Mesothelial cell of epicardium (in vitro differentiated cells): ENCODE measurements around the gene IGF1R. TPM values are rescaled to one million over a fixed set of nuclear protein-coding genes. Genes with fewer than 3 reads are reported as not detected.

Source experiments
- DNase-seq, 2 experiments: peaks; one replicate each; pipeline ENCODE4 v3.0.0; 2021; ENCODE audit warnings: low spot score in 2 of 2; ENCODE audit not compliant: unreplicated experiment in 2 of 2
- H3K27ac Mint-ChIP-seq: 2 replicates; pipeline ENCODE4 v1.8.0; 2021; ENCODE audit warnings: mixed read lengths
- H3K27me3 Mint-ChIP-seq: 2 replicates; pipeline ENCODE4 v1.8.0; 2021; ENCODE audit warnings: low read depth, mixed read lengths
- H3K36me3 Mint-ChIP-seq: 2 replicates; pipeline ENCODE4 v1.8.0; 2021; ENCODE audit warnings: mixed read lengths
- H3K4me1 Mint-ChIP-seq: 2 replicates; pipeline ENCODE4 v1.8.0; 2021; ENCODE audit warnings: mixed read lengths
- H3K4me3 Mint-ChIP-seq: 2 replicates; pipeline ENCODE4 v1.8.0; 2021; ENCODE audit warnings: mild to moderate bottlenecking, moderate library complexity, mixed read lengths
- H3K9me3 Mint-ChIP-seq: 2 replicates; pipeline ENCODE4 v1.8.0; 2021; ENCODE audit warnings: mixed read lengths
- total RNA-seq: library from RNA; stranded (reverse); gene quantifications from 3 replicates; pipeline ENCODE4 v1.2.1, GENCODE V29; 2021
- TF ChIP-seq, protein P1 (sequence below): fragments of 200-600 bp; sonication (generic); IDR thresholded peaks from one replicate; pipeline ENCODE4 v1.5.0; 2021; ENCODE audit warnings: antibody characterized with exemption; ENCODE audit not compliant: unreplicated experiment

The IGF1R gene
- total RNA-seq, 1 donor from 2014 or later: 113 TPM

DNA sequence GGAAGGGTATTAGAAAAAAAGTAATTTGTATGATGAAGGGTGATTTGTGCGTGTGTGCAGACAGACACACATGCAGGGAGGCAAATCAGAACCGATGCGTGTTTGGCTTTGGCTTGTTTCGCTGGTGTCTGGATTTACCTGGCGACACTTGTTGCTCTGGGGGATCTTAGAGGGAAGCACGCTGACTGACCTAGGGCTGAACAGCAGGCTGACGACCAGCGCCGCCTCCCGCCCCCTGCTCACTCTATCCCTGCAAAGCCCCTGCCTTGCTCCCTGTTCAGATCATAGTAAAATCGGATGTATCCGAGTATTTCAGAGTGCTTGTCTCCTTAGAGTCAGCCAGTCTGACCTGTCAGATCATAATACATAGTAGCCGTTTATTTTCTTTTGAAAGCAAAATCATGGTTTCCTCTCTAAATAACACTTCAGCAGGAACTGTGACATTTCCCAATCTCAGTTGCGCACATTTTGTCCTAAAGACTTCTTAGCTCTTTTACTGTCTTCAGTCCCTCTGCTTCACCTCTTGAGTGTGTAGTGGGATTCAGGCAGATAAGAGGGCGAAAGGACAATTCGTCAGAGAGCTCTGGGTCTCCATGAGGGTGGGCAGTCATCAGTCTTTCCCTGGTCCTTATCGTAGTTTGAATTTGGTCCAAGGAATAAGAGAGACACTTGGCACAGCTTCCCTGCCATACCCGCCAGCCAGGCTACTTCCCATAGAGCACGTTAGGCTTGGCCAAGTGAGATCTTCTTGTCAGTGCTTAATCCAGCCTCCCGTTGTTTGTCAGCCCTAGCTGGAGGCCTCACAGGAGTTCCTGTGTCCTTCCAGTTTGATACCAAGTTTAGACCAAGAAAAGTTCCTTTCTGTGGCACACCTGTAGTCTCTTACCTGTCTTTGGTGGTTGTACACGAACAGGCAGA is 261.9 kb downstream of the IGF1R start:
- TF ChIP-seq, protein P1, sequence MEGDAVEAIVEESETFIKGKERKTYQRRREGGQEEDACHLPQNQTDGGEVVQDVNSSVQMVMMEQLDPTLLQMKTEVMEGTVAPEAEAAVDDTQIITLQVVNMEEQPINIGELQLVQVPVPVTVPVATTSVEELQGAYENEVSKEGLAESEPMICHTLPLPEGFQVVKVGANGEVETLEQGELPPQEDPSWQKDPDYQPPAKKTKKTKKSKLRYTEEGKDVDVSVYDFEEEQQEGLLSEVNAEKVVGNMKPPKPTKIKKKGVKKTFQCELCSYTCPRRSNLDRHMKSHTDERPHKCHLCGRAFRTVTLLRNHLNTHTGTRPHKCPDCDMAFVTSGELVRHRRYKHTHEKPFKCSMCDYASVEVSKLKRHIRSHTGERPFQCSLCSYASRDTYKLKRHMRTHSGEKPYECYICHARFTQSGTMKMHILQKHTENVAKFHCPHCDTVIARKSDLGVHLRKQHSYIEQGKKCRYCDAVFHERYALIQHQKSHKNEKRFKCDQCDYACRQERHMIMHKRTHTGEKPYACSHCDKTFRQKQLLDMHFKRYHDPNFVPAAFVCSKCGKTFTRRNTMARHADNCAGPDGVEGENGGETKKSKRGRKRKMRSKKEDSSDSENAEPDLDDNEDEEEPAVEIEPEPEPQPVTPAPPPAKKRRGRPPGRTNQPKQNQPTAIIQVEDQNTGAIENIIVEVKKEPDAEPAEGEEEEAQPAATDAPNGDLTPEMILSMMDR: no peak
- Mint-ChIP-seq H3K27ac (no peak overlapping the region), H3K9me3 (no peaks in the 10 kb centered on the region), H3K4me1 (peaks cover 21% of the 10 kb centered on the region), H3K27me3 (no peaks in the 10 kb centered on the region), H3K36me3 (peaks cover 39% of the 10 kb centered on the region), H3K4me3 (no peak overlapping the region)
- DNase-seq: no peak

DNA sequence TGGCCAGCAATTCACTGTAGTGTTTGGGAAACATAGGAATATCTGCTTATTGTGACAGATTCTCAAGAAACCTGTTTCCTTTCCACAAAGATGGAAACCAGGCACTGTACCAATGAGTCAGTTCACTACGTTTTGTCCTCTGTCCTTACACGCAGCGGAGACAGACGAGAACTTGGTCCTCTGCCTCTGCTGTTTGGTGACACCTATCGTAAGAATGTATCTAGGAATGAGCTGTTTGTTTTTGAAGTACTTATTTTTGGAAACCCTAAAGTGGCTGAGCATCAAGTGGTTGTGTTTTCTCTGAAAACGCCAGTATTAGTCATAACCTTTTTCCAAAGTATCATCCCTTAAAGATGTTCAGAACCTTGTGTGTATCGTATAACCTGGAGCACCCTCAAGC is 266.3 kb downstream of the IGF1R start:
- peaks cover 20% of the 10 kb centered on the region for H3K4me1 Mint-ChIP-seq
- DNase-seq: no peak
- peaks cover 54% of the 10 kb centered on the region for H3K36me3 Mint-ChIP-seq
- H3K27ac Mint-ChIP-seq: peak overlapping the region; percentile 44
- no peaks in the 10 kb centered on the region for H3K27me3 Mint-ChIP-seq
- TF ChIP-seq, protein P1: no peak
- H3K4me3 Mint-ChIP-seq: no peak overlapping the region
- no peaks in the 10 kb centered on the region for H3K9me3 Mint-ChIP-seq

DNA sequence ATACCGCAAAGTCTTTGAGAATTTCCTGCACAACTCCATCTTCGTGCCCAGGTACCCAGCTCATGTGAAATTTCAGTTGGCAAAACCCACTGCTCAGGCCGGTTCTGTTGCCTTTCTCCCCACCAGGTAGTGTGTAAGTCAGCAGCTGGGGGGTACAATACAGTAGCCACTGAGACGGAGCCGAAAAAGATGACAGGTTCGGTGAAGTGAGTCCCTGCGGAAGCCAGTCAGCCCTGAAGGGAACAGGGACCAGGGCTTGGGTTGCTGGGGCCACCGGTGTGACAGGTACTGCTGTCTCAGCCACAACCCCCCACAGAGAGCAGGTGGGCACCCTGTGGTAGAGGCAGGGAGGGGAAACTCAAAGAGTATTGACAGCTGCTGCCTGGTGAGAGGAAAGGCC is 268.5 kb downstream of the IGF1R start:
- no peak overlapping the region for H3K4me3 Mint-ChIP-seq
- TF ChIP-seq, protein P1: no peak
- DNase-seq: no peak
- peaks cover 20% of the 10 kb centered on the region for H3K4me1 Mint-ChIP-seq
- no peaks in the 10 kb centered on the region for H3K27me3 Mint-ChIP-seq
- H3K36me3 Mint-ChIP-seq: peaks cover 46% of the 10 kb centered on the region
- H3K9me3 Mint-ChIP-seq: no peaks in the 10 kb centered on the region
- H3K27ac Mint-ChIP-seq: no peak overlapping the region

DNA sequence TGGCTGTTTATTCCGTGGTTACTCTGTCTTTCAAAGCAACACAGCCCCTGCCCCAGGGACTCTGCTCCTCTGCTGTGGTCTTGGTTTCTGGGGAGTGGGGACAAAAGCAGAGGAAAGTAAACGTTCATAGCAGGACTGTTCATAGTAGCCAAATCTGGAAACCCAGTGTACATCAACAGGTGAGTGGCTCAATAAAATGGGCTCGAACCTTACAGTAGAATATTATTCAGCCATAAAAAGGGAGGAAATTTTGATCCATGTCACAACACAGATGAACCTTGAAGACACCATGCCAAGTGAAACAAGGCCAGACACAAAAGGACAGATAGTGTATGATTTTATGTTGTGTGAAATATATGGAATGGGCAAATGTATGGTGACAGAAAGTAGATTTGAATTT is 269.1 kb downstream of the IGF1R start:
- TF ChIP-seq, protein P1: no peak
- Mint-ChIP-seq H3K9me3 (no peaks in the 10 kb centered on the region), H3K27ac (no peak overlapping the region), H3K27me3 (no peaks in the 10 kb centered on the region), H3K4me3 (no peak overlapping the region), H3K36me3 (peaks cover 46% of the 10 kb centered on the region), H3K4me1 (peaks cover 20% of the 10 kb centered on the region)
- DNase-seq: no peak

DNA sequence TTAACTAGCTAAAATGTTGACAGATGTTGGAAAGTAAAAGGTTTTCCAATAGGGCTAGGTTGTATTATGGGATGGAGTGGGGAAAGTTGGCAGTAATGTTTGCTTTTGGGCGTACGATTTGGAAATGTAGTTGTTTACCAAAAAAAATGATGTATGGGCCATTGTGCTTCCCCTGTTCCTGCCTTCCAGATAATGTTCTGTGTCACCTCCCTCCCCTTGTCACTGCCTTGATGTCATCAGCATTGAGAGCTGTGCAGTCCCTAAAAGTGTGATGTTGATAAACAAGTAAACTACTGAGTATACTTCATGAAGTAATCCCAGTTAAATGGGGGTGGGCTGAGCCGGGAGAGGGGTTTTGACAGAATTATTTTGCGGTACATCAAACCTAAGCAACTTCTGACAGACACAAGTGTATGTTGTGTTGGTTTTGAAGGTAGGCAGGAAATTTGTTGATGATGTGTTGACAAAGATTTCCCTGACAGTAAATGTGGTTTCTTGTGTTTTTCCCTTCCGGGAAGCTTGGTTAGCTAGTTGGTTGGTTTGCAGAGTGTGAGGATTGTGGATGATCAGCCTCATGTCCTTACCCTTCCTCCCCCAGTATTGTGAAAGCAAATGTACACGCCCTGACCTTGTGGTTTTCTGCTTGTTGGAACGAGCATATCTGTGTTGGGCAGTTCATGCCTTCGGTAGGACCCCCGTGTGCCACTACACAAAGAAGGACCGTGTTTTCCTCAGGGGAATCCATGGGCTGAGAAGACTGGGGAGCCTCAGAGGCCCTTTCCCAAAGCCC is 271.9 kb downstream of the IGF1R start:
- TF ChIP-seq, protein P1: no peak
- Mint-ChIP-seq H3K4me3 (no peak overlapping the region), H3K9me3 (no peaks in the 10 kb centered on the region), H3K27me3 (no peaks in the 10 kb centered on the region), H3K4me1 (peaks cover 8% of the 10 kb centered on the region), H3K36me3 (peaks cover 51% of the 10 kb centered on the region), H3K27ac (no peak overlapping the region)
- no peak for DNase-seq
